Nucleus accumbens (tissue), 56 donors: ENCODE measurements around the gene PSAP.
"Not testable (repeated sequence)": the region's sequence is repeated elsewhere in the genome, so short reads cannot be mapped to it uniquely, and the experiment has no call there.

Experiments
- DNase-seq, 56 donors: peaks; one replicate each; lab custom pipeline; 2025; lab: John Stamatoyannopoulos, UW

Gene PSAP

GRCh38 chr10:71874680-71875354 is 23.8 kb upstream of the PSAP start:
- not testable (repeated sequence) for DNase-seq

GRCh38 chr10:71873582-71874211 is 22.6 kb upstream of the PSAP start:
- DNase-seq: no peak

- not testable (repeated sequence) for DNase-seq
Observed at GRCh38 chr10:71869601-71870000, 18.6 kb upstream of the PSAP start.

- peak in 1 of 56 donors; percentile 59 for DNase-seq
Observed at GRCh38 chr10:71868192-71868697, 17.2 kb upstream of the PSAP start.

GRCh38 chr10:71865561-71866041 is 14.6 kb upstream of the PSAP start:
- no peak for DNase-seq

- no peak for DNase-seq
Observed at GRCh38 chr10:71864911-71865361, 13.9 kb upstream of the PSAP start.

GRCh38 chr10:71863203-71863602 is 12.2 kb upstream of the PSAP start:
- DNase-seq: no peak

- peak; percentile 36 to 98 (median 90) for DNase-seq
Observed at GRCh38 chr10:71860243-71861029, 9.4 kb upstream of the PSAP start.

GRCh38 chr10:71857934-71858890 is 7.2 kb upstream of the PSAP start:
- peak in 1 of 56 donors; percentile 34 for DNase-seq

- DNase-seq: no peak
Observed at GRCh38 chr10:71856619-71857018, 5.6 kb upstream of the PSAP start.

GRCh38 chr10:71854031-71854430 is 3.0 kb upstream of the PSAP start:
- peak in 8 of 56 donors; percentile 22 to 48 (median 34) for DNase-seq

- DNase-seq: peak in 11 of 56 donors; percentile 20 to 54 (median 29)
Observed at GRCh38 chr10:71852355-71852937, 1.4 kb upstream of the PSAP start.

- peak in 1 of 56 donors; percentile 27 for DNase-seq
Observed at GRCh38 chr10:71851465-71852095, 529 bp upstream of the PSAP start.

- no peak for DNase-seq
Observed at GRCh38 chr10:71850021-71850742, 869 bp downstream of the PSAP start.

- no peak for DNase-seq
Observed at GRCh38 chr10:71849461-71849908, 1.6 kb downstream of the PSAP start.

GRCh38 chr10:71848325-71849275 is 2.5 kb downstream of the PSAP start:
- no peak for DNase-seq

GRCh38 chr10:71847418-71847817 is 3.6 kb downstream of the PSAP start:
- DNase-seq: no peak
